Dedifferentiated amniotic fluid mesenchymal stem cell (primary cell): ENCODE measurements around the gene KCNF1.

ENCODE experiments used
- DNase-seq: peaks from one replicate; pipeline ENCODE4 v3.0.0-alpha.2; 2016; ENCODE audit errors: extremely low spot score

KCNF1 gene

DNA sequence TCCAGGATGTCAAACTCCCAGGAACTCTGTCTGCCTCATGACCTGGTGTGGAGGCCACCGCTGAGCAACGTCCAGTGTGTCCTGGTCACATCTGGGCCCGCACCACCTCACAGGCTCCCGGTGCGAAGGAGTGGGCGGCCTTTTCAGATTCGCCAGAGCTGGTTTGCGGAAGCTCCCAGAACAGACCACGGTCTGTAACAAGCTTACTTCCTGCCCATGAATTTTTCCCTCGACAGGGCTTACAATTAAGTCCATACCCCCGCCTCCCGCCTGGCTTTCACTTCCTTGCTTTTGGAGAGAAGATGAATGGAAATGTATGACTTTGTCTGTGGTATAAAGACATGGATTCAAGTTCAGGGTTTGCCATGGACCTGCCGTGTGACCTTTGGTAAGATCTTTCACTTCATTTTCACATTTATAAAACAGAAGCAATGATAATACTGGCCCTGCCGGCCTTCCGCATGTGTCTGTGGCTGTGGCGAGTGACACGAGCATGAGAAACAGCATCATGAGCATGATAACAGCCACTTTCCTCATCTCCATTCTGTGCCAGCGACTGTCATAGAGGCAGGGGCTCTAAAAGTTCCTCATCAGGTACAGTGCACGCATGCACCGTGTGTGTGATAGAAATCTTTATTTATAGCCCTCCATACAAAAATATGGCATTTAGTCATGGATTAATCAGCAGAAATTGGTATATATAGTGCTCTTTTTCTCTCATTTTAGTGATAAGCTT is 31.0 kb upstream of the KCNF1 start:
- no peak for DNase-seq

DNA sequence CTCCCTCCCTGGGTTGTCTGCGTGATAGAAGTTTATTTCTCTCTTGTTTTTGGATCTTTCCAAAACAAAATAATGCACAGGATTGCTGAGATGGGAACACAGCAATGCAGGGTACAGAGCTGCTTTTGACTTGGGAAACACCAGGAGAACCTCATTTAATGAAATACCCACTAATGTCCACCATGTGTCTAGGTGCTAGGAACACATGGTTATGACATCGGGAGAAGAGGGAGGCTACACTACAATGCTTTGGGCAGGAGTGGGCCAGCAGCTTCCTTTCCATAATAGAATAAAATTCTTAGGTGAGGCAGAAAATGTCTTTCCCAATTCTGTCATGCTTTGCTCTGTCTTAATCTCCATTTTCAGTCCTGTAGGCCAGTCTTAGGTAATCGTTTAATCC is 29.2 kb upstream of the KCNF1 start:
- no peak for DNase-seq

DNA sequence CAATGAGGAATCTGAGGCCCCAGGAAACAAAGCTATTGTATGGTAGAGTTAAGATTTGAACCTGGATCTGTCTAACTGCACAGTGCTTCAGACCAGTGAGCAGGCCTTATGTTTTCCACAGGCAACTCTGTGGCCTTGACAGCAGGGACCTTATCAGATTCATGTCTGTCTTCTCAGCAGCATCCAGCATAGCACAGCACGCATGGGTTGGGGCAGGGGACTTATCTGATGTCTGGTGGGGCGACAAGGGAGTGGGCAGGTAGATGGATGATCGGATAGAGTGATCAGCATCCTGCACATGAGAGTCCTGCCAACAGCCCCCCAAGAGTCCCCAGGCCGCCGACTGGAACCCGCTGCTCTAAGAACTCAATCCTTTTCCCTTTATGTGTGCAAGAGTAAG is 28.7 kb upstream of the KCNF1 start:
- no peak for DNase-seq

DNA sequence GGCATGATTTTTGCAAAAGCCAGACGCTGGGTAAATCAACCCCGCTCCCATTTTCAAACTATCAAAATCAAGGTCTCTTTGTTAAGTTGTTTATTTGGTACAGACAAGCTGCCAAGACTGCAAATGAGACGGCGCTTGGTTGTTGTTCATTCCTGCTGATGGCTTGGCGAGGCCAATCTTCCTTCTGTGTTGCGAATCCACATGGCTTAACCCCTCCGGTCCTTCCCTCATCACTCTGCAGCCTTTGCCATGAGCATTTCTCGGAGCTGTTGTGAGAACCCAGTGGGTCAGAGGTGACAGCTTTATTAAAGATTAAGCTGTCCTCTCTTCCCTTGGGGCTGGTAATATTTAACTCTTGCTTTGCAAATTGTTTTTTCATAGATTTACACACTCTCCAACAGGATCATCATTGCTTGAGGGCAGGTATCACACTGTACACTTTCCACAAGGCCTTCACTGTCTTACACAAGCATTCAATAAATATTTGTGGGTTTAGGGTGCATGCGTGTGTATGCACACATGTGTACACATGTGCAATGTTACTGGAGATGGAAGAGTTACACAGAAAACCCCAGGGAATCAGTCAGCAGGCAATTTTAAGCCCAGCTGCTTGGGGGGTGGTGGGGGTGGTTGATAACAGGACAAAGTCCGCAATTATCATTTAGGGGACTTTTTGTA is 27.8 kb upstream of the KCNF1 start:
- DNase-seq = no peak

DNA sequence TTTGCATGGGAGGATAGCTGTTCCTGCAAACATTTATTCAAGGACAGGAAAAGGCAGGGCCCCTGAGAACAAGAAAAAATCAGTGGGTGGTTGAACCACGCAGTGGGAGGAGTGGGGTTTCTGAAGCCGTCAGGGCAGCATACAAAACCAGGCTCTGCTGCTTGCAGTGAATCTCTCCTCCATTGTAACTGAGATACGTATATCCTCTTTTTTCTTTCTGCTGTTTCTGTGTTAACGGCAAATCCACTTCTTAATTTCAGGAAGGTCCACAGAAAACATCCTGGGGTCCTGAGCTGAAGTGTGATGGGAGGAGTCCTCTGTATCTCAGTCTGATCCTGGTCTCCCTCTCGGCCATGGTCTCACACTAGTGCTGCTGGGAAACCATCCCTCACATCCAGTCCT is 27.2 kb upstream of the KCNF1 start:
- no peak for DNase-seq

DNA sequence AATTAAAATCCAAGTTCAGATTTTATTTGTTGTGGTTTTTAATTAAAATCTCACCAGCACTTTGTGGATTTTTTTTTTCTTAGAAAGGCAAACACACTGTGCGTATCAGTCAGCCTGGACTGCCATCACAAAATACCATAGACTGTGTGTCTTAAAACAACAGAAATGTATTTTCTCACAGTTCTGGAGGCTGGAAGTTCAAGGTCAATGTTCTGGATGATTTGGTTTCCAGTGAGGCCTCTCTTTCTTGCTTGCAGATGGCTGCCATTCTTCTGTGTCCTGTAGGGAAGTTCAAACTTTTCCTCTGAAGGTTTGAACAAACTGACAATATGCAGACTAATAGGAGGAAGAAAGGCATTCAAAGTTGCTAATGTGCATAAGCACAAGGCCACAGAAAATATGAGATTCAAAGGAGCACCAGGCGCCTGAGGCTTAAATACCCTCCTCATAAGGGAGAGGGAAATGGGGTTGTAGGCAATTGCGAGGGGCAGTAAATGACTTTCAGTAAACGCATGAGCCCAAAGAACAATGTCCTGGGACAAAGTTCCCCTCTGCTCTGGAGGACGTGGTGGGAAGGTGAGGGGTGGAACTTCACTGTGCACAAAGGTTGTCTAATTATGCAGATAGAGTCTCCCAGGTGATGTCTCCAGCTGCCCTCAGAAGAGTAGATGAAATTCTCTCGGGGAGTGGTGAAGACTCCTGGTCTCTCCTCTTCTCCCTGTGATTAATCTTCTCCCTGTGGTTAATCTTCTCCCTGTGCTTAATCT is 26.5 kb upstream of the KCNF1 start:
- no peak for DNase-seq

DNA sequence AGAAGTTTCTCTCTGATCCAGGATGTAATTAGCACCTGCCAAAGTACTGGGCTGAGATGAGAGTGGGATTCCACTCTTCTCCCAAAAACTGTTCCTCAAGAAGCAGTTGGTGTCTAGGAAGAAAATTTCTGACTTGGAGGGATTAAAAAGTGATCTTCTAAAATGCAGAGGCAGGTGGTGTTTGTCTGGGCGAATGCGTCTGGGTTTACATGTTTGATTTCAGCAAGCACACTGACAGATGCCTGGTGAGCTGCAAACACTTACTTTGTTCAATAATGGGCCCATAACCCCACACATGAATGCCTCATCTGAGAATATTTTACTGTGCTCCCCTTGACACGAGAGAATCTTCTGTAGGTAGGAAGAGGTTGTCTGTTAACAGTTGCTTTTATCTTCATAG is 24.3 kb upstream of the KCNF1 start:
- no peak for DNase-seq

DNA sequence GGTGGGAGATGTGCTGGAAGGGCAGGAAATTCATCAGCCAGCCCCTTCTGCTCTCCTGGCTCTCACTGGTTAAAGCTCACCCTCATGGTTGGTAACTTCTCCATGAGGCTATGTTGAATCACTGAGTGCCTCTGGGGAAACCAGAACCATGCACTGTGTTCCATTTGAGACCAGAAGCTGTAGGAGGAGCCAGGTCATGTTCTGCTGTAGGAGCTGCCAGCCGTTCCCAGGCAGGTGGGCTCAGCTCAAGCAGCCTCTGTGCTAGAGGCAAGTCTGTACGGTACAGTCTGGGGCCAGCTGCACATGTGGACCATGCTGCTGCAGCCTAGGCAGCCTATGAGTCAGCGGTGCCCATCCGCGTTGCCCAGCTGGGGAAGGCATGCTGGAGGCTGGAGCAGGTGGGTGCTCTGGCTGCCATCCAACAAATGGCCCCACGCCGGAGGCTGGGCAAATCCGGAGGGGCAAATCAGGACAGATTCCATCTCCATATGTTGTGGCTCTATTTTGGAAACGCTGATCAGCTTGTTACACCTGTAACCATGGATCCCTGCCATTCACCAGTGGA is 22.0 kb upstream of the KCNF1 start:
- DNase-seq = no peak

DNA sequence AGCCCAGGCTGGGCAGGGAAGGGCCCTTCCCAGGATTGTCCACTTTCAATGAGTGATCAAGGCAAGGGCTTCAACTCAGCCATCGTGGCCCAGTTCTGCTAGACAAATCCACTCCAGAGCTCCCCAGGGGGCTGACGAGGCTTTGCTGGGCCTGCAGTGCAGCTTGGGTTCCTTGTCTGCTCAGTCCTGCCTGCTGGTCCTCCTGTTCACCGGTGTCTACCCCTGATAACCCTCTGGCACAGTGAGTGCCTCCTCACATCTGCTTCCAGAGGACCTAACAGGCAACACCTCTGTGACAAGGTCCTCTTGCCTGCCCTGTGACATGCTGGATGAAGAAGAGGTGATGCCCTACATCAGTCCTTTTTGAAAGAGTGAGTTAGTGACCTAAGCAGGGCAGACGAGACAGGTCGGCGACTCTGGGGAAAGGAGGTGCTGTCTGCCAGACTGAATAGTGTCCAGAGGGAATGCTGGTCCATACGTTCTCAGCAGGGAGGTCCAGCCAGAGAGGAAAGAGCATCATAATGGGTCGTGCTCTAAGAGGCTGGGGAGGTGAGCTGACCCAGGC is 20.9 kb upstream of the KCNF1 start:
- DNase-seq = no peak

DNA sequence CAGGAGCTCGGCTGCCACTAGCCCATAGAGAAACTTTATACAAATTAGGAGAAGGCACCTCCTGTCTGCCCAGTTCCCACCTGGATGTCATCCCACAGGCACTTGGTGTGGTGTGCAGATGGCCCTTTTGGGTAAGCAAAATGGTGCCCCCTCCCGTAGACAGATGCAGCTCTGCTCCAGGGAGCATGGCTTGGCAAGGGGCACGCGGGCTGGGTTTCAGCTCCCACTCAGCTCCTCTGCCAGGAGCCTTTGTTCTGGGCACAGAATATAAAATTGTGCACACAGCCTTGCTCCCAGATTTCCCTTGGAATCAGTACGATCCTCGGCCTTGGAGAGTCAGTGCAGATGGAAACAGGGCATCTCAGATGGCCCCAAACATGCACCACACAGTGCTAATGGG is 20.3 kb upstream of the KCNF1 start:
- DNase-seq = no peak

DNA sequence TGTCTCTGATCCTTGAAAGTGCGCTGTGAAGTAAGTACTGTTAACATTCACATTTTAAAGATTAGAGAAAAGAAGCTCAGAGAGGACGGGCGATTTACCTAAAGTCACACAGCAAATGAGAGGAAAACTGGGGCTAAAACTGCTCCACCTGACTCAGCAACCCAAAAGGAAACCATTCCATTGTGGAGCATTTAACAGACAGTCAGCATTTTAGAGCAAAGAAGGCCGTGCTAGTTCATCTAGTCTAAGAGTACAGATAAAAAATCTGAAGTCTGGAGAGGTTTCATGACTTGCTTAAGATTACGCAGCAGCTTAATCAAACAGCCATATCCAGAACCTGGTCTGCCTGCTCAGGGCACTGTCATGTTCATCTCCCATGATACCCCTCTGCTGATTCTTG is 19.9 kb upstream of the KCNF1 start:
- no peak for DNase-seq

DNA sequence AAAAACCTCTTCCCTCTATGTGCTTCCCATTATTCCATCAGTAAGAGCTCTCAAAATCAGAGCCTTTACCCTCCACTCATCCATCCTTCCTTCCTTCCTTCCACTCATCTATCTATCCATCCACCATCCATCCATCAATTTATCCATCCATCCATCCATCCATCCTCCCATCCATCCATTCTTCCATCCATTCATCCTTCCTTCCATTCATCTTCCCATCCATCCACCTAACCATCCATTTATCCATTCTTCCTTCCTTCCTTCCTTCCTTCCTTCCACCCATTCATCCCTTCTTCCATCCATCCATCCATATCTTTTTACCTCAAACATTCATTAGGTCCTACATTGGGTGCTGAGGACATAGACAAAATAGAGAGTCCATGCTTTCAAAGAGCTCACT is 19.4 kb upstream of the KCNF1 start:
- no peak for DNase-seq

DNA sequence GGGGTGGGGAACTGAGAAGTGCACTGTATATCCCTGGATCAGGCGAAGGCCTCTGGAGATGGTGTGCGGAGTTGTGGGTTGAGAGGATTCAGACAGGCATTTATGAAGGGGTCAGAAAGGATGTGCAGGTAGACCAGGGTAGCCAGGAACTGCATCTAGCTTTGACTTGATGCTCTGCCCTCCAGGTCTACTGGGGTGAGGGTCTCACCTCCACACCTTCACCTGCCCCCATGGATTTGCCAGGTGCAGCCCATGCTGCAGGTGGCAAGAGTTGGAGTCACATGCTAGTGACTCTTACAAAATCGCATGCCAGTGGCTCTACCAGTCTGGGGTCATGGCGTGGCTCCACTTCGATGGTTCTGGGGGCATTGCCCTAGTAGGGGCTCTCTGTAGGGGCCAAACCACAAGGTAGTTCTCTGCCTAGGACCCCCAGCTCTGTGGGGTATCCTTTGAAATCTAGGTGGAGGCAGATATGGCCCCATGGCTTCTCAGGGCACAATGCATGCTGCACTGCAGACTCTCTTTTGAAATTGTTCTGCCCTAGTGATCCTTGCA is 18.9 kb upstream of the KCNF1 start:
- no peak for DNase-seq

DNA sequence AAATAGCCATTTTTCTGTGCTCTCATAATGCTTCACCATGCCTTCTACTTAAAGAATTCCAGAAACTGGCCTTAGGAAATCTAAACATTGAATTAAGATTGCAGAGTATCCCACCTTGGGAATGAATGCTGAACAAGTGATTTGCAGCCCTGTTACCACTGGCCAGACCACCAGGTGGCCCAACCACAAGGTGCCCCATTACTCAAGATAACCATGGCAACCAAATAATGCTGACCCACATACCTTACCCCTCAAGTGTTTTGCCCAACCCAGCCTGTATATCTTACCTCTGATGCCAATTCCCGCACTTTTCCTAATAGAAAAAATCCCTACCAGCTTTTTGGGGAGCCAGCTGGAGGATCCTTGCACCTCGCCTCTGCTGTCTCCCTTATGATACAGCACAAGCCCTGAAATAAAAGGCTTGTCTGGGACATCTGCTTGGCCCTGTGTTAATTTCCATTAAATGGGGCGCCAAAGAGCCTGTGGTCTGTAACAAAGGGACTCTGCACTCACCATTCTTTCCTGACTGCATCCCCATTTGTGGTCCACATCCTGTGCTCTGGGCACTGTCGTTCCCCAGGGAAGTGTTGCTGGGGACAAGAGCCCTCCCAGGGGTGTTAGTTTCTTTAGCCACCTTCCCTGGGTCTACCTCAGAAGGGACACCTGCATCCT is 17.3 kb upstream of the KCNF1 start:
- DNase-seq = no peak

DNA sequence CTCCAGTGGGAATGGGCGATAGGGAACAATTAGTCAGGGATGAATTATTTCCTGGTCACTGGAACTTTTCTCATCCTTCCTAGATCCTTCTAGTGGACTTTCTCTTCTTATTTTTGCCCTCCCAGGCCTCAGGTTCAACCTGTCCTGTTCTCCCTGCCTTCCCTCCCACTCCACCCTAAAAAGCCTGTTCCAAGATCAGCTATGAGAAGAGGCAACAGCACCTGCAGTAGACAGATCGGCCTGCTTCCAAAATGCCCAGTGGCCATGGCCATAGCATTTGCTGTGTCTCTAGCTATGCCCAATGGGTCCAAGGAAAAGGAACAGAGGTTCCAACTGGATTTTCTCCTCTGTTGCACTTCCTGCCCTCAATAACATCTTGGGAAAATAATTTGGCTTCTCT is 16.5 kb upstream of the KCNF1 start:
- no peak for DNase-seq

DNA sequence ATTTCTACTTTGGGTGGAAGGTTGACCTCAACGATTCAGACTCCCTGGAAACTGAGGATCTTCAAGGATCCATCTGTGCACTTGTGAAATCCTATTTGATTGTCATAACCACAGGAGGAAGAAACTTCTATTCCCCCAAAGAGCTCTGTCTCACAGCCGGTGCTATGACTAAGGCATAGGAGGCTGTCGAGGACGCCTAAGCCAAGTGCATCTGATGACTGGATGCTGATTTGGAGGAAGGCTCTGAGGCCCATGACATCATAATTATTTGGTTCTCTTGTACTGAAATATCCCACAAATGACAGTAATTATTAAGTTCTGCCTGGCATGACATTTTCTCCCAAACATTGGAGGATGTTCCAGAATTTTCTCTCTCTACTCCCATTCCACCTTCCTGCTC is 13.8 kb upstream of the KCNF1 start:
- DNase-seq = no peak

DNA sequence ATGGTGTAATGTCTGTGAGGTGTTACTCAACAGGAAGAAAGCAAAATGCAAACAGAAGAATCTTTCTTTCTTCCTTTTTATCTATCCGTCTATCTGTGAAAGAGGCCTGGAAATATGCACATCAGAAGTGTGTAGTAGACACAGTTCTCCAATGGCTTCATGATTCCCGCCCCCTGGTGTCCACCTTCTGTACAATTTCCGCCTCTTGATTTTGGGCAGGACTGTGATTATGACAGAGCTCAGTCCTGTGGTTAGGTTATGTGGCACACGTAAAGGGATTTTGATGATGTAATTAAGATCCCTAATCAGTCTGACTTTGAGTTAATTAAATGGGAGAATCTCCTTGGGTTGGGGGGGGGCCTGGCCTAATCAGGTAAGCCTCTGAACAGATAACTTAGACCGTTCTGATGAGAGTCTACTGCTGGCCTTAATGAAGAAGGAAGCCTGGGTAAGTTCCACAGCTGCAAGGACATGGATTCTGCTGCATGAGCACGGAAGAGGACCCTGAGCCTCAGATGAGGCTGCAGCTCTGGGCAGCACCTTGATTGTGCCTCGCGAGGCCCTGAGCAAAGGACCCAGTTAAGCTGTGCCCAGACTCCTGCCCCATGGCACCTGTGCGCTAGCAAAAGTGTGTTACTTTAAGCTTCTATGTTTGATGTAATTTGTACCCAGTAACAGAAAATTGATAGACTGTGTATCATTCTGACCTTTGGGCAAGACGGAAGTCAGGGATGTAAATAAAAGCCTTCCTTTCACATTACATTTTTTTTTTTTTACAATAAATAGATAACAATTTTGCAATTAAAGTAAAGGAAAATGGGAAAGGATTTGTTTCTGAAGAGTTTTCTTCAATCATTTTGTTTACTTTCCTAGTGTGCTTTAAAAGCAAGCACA is 11.3 kb upstream of the KCNF1 start:
- no peak for DNase-seq

DNA sequence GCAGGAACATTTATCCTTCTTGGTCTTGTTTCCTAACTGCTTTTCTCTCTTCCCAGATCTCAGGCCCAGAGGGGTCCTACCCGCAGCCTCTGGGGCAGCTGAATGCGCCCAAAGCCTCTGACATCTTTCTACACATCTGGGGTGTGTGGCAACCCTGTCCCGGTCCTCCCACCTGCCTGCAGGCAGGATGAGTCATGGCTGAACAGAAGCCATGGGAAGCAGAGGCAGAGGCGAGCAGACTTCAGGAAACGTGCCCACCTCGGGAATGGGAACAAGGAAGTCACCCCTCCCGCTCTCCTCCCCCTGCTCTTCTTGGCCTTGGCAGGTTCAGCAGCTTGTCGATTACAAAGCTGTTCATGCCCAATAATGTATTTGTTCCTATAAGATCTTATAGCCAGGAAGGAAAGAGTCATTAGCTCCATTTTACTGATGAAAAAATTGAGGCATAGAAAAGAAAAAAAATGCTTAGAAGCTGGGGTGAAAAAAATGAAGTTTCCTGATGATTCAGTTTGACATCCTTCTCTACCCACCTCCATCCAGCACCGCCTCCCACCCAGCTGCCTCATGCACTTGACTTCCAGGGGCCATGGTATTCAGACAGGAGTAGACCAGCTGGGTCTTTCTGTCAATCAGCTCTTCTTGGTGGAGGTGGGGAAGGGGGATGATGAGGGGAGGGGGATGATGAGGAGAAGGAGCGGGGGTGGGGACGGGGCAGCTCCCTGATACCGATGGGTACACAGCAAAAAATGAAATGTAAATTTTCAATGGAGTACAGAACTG is 10.4 kb upstream of the KCNF1 start:
- DNase-seq = no peak

DNA sequence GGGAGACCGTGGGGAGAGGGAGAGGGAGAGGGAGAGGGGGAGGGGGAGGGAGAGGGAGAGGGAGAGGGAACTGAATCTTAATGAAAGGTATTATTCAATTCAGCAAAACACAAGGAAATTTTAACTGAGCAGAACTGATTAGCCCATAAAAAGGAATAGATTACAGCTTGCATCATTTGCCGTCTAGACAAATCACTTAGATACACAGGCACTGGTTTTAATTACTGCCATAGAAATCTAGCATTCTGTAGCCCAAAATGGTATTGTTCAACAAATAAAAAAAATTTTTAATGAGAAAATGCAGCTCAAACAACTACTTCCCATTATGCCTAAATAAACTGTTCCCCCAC is 7.9 kb upstream of the KCNF1 start:
- no peak for DNase-seq

DNA sequence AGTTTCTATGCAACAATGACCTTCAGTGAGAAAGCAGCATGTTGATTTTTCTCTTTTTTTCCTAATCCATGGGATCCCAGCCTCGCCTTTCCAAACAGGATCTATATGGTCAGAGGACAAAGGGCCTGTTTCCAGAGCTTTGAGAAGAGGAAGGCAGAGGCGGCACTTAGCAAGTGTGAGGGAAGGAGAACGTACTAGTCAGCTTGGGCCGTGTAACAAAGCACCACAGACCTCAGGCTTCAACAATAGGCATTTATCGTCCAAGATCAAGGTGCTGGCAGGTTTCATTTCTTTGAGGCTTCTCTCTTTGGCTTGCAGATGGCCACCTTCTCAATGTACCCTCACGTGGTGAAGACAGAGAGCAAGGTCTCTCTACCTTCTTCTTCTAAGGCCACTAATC is 7.3 kb upstream of the KCNF1 start:
- no peak for DNase-seq
